DMS153 treated with DMSO at 0.1 percent for 48 hours (cell line): Measurements from ENCODE around the gene EIF2B1.

Source experiments
- DNase-seq: peaks from one replicate; lab custom pipeline; 2025; ENCODE audit not compliant: unreplicated experiment; lab: John Stamatoyannopoulos, UW

Gene EIF2B1

DNA sequence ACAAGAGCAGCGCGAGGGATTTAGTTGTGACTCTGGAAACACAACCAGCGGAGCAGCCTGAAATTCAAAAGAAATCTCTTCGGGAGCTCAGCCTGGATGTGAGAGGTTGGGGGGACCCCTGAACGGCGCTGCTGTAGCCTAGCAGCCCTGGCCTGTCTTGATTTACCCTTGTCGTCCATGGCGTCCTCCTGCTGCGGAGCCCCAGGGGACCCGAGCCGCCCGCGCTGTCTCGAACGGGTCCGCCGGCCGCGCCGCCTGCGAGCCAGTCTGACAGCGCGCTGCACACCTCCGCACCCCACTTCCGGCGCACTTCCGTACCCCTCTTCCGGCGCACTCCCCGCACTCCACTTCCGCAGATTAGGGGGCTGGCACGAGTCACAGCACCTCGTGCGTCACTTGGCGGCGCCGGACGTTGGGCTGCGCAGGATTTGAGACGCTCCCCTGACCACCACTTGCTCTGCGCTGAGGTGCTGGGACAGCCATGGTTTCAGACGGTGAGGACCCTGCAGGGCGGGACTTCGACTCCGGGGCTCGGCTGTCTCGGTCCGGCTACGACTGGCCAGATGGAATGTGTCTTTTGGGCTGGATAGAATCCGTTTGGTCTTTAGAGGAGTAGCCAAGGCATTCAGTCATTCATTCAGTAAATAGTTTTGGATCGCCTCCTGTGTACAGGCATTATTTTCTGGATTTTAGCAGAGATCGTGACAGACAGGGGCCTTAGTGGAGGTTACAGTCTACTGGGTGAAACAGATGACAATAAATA is at the start of gene EIF2B1, which contains the start of gene GTF2H3:
Gene EIF2B1, minus strand, starts transcription at position 308 of the 763 bp plus-strand sequence. Its CDS starts 129 bp downstream, at position 179.
Gene GTF2H3, plus strand, starts transcription at position 451 of the 763 bp plus-strand sequence. Its CDS starts 31 bp downstream, at position 482.
- peak; percentile 93 for DNase-seq

DNA sequence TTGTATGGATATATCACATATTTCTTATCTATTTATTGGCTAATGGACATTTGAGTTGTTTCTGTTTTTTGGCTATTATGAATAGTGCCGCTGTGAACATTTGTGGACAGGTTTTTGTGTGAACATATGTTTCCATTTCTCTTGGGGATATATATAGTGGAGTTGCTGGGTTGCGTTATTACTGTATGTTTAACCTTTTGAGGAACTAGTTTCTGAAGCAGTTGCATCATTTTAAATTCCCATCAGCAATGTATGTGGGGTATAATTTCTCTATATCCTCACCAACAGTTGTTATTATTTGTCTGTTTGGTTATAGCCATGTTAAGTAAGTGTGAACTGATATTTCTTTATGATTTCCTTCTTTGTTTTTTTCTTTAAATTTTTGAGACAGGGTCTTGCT is 48.1 kb upstream of the EIF2B1 start:
- no peak for DNase-seq

DNA sequence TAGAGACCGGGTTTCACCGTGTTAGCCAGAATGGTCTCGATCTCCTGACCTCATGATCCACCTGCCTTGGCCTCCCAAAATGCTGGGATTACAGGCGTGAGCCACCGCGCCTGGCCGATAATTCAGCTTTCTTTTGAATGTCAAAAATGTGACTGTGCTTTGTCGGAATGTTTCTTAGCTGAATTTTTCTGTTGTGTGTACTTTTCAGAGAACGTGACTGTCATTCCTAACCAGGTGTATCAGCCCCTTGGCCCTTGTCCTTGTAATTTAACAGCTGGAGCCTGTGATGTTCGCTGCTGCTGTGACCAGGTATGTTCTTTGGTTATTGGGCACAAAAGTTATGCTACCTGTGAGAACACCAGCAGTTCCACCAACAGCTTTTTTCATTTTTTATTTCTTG is 45.5 kb upstream of the EIF2B1 start:
- no peak for DNase-seq

- no peak for DNase-seq
Measured at GRCh38 chr12:123676616-123677320, 43.3 kb upstream of the EIF2B1 start.

DNA sequence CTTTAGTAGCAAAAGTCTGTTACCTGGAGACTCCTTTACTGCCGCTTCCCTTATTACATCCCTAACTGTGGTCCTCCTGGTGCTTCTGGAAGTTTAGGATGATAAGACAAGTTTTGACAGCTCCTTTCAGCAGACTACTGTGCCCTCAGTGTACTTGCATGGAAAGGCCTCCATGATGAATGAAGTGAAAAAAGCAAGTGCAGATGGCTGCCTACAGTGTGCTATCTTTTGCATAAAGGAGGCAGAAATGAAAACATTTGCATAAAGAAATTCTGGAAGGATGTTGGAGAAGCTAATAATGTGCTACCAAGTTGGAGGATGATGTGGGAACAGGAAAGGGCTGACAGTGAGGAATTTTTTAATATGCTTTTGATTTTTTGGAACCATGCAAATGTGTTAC is 42.0 kb upstream of the EIF2B1 start:
- DNase-seq = no peak

DNA sequence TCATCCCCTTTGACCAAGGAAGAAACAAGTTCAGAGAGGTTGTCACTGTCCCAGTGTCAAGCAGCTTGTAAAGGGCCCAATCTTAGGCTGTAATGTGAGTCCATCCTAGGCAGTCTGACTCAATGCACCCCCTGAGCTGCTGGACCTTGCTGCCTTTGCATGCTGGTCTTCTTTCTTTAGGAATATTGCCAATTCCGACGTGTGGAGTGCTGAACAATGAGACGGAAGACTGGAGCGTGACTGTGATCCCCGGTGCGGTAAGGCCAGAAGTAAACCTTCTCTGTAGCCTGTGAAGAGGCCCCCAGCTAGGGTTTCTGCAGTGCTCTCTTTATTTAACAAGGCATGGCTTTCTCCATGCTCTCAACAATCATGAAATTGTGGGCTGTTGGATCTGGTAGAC is 38.4 kb upstream of the EIF2B1 start:
- DNase-seq = no peak

GRCh38 chr12:123670882-123671728 is 37.6 kb upstream of the EIF2B1 start, which contains the start of gene TCTN2:
Gene TCTN2 (plus strand): TSS chr12:123671113. CDS start chr12:123671241, 128 bp downstream.
- DNase-seq = peak; percentile 97

- DNase-seq = no peak
Measured at GRCh38 chr12:123667771-123668170, 34.3 kb upstream of the EIF2B1 start.

- no peak for DNase-seq
Measured at GRCh38 chr12:123659996-123660727, 26.7 kb upstream of the EIF2B1 start.

- no peak for DNase-seq
Measured at GRCh38 chr12:123657211-123657610, 23.7 kb upstream of the EIF2B1 start.

DNA sequence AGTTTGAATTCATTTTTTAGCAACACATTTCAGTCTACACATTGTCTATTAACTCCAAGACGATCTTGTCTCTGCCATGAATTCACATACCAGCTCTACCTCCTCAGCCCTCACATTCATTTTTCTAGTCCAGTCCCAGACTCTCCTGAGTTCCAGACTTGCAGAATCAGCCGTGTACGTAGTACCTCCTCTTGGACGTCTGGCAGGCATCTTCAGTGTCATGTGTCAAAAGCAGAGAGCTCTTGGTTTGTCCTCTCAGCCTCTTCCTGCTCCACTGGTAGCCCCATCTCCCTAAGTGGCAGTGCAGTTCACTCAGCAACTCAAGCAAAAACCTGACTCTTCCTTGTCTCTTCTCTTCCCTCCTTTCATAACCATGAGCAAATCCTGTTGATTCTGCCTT is 22.9 kb upstream of the EIF2B1 start:
- DNase-seq = no peak

GRCh38 chr12:123655420-123655819 is 21.9 kb upstream of the EIF2B1 start:
- DNase-seq = no peak

- no peak for DNase-seq
Measured at GRCh38 chr12:123654129-123654701, 20.7 kb upstream of the EIF2B1 start.

GRCh38 chr12:123648401-123648800 is 14.9 kb upstream of the EIF2B1 start:
- no peak for DNase-seq

GRCh38 chr12:123645878-123646277 is 12.4 kb upstream of the EIF2B1 start:
- no peak for DNase-seq

- no peak for DNase-seq
Measured at GRCh38 chr12:123645380-123645779, 11.9 kb upstream of the EIF2B1 start.

- DNase-seq = no peak
Measured at GRCh38 chr12:123643911-123644310, 10.4 kb upstream of the EIF2B1 start.

- DNase-seq = no peak
Measured at GRCh38 chr12:123634142-123634561, 666 bp upstream of the EIF2B1 start.

DNA sequence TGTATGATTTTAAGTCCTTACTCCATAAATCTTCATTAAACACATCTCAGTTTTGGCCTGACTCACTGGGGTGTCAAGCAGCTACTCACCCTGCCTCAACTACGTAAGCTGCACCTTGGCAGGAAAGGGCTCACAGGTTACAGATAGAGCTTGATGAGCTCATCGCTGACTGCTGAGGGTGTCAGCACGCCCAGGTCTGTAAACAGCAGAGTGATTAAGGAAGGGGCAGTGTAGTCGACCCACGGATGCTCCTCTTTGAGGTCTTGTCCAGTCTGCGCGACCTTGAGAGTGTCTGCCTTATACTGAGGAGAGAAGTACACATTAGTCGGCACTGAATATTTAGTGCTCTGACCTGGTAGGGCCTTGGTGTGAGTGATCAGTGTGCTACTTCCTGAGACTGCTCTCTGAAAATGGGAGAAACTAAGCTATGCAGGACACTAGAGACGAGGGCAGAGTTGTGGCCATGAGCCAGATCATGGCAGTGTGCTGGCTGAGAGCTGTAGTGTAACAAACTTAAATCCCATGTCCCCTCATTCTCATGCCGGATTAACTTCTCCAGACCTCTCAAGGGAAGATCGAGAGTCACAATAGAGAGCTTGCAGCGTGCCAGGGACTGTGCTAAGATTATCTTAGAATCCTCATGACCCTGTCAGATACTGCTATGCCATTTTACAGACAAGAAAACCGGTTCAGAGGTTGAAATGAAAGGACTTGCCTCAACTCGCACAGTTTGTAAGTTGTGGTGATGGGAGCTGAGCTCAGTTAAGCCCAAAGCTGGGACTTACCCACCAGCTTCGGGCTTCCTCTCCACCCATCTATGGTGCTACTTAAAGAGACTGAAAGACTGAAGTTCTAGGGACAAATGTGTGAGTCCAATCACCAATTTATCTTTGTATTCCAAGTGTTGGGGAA is 11.6 kb downstream of the EIF2B1 start:
- DNase-seq = no peak
